C4-2B (cell line): ENCODE data around the gene THSD7B.

Experiments used
- H3K27ac ChIP-seq: fragments of 450-650 bp; 2 replicates; pipeline ENCODE4 v1.5.1; 2017
- ZFX ChIP-seq: fragments of 450-650 bp; IDR thresholded peaks from 2 replicates; pipeline ENCODE4 v1.6.1; 2017
- TF ChIP-seq, protein P1 (sequence below): fragments of 450-650 bp; conservative IDR thresholded peaks from 2 replicates; pipeline ENCODE4 v1.5.1; 2017; ENCODE audit warnings: mild to moderate bottlenecking

The THSD7B gene

DNA sequence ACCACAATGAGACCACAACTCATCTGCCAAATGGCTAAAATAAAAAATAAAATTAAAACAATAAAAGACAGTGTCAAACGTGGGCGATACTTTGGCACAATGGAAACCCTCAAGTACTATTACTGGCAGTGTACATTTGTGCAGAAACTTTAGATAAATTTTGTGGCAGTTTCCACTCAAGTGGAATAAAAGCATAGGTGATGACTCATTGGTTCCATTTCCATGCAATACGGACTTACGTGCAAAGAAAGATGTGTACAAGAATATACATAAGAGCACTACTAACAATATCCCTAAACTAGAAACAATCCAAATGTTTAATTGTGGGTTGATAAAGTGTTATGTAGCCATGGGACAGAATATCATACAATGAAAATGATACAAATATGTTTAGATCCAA is 940.0 kb downstream of the THSD7B start:
- TF ChIP-seq, protein P1, sequence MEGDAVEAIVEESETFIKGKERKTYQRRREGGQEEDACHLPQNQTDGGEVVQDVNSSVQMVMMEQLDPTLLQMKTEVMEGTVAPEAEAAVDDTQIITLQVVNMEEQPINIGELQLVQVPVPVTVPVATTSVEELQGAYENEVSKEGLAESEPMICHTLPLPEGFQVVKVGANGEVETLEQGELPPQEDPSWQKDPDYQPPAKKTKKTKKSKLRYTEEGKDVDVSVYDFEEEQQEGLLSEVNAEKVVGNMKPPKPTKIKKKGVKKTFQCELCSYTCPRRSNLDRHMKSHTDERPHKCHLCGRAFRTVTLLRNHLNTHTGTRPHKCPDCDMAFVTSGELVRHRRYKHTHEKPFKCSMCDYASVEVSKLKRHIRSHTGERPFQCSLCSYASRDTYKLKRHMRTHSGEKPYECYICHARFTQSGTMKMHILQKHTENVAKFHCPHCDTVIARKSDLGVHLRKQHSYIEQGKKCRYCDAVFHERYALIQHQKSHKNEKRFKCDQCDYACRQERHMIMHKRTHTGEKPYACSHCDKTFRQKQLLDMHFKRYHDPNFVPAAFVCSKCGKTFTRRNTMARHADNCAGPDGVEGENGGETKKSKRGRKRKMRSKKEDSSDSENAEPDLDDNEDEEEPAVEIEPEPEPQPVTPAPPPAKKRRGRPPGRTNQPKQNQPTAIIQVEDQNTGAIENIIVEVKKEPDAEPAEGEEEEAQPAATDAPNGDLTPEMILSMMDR, result no peak
- no peak for TF ChIP-seq ZFX
- no peak overlapping the region for H3K27ac ChIP-seq

- TF ChIP-seq ZFX, result no peak
- TF ChIP-seq, protein P1, result no peak
- H3K27ac ChIP-seq, result no peak overlapping the region
These were observed 941.7 kb downstream of the THSD7B start for GRCh38 chr2:137706786-137707613.

GRCh38 chr2:137708311-137708710 is 943.0 kb downstream of the THSD7B start:
- TF ChIP-seq, protein P1, result no peak
- TF ChIP-seq ZFX, result no peak

GRCh38 chr2:137715731-137716191 is 950.4 kb downstream of the THSD7B start:
- TF ChIP-seq ZFX, result no peak
- TF ChIP-seq, protein P1, result no peak
- no peak overlapping the region for H3K27ac ChIP-seq

More at GRCh38 chr2:137708311-137708710, 943.0 kb downstream of the THSD7B start:
- no peak overlapping the region for H3K27ac ChIP-seq

DNA sequence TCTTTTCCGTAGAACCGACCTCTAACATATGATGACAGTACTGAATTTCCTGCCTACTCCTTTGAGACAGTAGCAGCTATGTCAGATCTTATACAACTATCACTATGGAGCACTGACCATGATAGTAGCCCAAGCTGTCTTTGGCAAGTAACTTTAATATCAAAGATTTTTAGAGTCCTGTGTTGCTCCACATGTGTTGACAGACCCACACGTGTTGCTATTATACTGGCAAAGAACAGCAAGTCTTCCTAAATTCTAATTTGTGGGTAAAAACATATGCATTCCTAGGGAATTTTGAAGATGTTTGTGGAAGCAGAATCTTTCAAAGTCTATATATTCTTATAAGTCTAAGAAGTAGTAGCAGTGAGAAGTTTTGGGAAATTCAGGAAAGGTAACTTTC is 953.4 kb downstream of the THSD7B start:
- TF ChIP-seq, protein P1, result no peak
- no peak for TF ChIP-seq ZFX
- no peak overlapping the region for H3K27ac ChIP-seq

DNA sequence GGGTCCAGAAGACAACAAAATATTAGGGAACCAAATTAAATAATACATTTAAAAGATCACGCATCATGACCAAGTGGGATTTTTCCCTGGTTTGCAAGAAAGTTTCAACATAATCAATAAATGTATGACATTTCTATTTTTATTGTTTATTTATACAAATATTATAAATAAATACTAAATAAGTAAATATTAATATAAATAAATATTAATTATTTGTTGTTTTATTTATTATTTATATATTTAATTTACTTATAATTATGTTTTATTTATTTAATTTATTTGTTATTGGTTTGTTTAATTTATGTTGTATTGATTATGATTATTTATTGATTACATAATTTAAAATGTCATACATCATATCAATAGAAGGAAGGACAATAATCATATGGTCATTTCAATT is 956.4 kb downstream of the THSD7B start:
- no peak for TF ChIP-seq ZFX
- H3K27ac ChIP-seq, result no peak overlapping the region

DNA sequence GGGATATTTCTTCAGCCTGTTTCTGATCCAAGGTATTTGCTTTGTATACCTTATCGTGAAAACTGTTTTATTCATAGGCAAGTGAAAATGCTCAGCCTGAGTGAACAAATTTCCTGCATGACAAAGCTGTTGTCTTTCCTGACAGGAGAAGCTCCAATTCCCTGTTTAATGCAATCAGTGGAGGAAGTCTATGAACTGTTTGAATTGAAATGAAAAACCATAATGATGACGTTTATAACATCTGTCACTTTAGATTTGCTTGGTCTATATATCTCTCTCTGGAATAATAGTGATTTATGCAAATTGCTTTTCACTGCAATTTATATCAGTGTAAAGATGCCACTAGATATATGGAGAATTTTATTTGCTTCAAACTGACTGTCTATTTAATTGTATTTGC is 959.6 kb downstream of the THSD7B start:
- H3K27ac ChIP-seq, result no peak overlapping the region
- TF ChIP-seq, protein P1, result no peak
- no peak for TF ChIP-seq ZFX
